CD4-positive, alpha-beta T cell treated with Interleukin-17A for 4 hours (primary cell): ENCODE results near the gene IBA57.
A peak's percentile ranks its signal among the peaks of the same experiment; 100 is the strongest.

Experiments
- DNase-seq: peaks from one replicate; pipeline ENCODE4 v3.0.0-alpha.2; 2020; ENCODE audit warnings: mixed read lengths

IBA57 gene

GRCh38 chr1:228165372-228166169, at the start of gene IBA57:
TSS of gene IBA57 (plus strand) at chr1:228165804. CDS start at chr1:228165817, 13 bp downstream.
- DNase-seq, result peak; percentile 100

- no peak for DNase-seq
Measured at GRCh38 chr1:228117335-228117734, 48.3 kb upstream of the IBA57 start.

- no peak for DNase-seq
Measured at GRCh38 chr1:228118040-228118439, 47.6 kb upstream of the IBA57 start.

DNA sequence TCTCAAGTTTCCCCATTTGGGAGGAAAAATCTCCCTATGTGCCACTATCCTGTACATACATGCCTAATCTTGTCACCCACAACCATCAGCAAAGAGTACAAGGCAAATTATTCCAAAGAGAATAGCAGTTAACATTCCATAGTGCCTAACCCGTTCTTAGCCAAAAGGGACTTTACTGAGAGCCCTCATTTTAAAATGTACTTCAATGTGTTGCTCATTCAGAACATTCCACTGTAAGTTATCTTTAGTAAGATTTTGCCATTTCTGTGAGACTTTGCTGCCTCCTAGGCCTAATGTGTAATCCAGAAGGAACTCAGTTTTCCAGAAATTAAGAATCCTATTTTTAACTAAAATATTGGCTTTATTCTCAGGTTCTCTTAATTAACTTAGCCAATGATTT, 45.3 kb upstream of the IBA57 start:
- DNase-seq, result no peak

GRCh38 chr1:228120857-228121489, 44.6 kb upstream of the IBA57 start:
- DNase-seq, result no peak

DNA sequence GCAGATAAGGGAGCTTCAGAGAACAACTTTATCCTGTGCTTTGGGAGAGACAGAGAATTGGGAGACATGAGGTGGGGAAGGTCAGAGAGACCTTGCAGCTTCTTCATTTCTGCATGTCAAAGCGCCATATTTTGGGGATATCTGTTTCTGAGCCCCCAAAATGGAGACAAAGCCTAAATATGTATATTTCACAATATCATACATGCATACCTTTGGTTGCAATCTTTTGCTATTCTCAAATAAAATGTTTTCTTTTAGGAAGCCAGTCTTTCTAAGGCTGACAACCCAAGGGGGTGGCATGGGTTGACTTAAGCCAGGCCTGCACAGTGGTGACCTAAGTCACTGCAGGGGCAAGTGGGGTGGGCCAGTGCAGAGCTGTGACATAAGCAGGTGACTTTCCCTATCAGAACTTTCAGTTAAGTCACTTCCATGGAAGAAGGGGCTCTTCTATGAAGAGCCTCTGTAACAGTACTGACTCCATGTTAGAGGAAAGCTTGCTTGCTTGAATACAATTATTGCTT, 42.6 kb upstream of the IBA57 start:
- no peak for DNase-seq

- DNase-seq, result no peak
Measured at GRCh38 chr1:228123505-228123904, 42.1 kb upstream of the IBA57 start.

DNA sequence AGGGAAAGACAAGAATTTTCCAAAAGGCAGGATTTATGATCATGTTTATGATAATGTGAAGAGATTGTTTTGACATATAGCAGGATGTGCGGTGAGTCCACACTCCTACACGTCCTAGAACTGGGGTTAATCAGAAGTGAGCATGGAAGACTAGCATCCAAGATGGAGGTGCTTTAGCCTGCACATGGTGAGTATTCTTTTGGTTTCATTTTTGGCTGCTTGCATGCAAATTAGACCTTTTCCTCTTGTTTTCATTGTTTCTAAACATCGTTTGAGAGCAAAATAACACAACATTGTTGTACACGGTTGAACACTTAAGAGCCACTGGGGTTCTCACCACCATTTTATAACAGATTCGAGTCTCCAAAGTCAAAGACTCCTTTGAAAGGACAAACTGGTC, 40.4 kb upstream of the IBA57 start:
- DNase-seq, result no peak

- DNase-seq, result no peak
Measured at GRCh38 chr1:228131766-228132165, 33.8 kb upstream of the IBA57 start.

DNA sequence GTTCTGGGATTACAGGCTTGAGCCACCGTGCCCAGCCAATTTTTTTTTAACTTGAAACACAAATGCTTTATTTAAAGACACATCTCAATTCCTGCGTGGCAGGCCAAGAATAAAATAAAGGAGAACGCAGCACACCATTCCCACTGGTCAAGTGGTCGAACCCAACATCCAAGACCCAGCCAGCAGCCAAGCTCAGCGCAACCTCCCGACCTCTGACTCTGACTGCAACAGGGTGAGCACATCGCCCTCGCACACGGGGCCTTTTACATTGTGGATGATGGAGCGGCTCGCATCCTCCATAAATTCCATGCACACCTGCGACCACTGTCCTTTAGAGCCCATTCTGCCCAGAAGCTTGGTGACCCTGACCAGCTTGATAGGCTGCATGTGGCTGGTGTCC, 31.0 kb upstream of the IBA57 start:
- DNase-seq, result no peak

- no peak for DNase-seq
Measured at GRCh38 chr1:228136901-228137300, 28.7 kb upstream of the IBA57 start.

DNA sequence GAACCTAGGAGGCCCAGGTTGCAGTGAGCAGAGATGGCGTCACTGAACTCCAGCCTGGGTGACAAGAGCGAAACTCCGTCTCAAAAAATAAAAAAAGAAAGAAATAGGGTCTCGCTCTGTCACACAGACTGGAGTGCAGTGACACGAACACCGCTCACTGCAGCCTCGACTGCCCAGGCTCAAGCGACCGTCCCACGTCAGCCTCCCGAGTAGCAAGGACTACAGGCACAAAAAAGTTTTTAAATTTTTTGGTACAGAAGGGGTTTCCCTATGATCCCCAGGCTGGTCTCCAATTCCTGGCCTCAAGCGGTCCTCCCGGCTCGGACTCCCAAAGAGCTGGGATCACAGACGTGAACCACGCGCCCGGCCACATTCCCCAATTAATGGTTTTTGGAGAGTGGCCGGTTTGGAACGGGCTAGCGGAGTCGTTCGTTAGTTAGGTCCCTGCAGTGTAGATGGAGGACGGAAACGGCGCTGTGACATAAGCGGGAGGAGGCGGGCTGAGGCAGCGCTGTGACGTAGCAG, 26.1 kb upstream of the IBA57 start:
- DNase-seq, result no peak

DNA sequence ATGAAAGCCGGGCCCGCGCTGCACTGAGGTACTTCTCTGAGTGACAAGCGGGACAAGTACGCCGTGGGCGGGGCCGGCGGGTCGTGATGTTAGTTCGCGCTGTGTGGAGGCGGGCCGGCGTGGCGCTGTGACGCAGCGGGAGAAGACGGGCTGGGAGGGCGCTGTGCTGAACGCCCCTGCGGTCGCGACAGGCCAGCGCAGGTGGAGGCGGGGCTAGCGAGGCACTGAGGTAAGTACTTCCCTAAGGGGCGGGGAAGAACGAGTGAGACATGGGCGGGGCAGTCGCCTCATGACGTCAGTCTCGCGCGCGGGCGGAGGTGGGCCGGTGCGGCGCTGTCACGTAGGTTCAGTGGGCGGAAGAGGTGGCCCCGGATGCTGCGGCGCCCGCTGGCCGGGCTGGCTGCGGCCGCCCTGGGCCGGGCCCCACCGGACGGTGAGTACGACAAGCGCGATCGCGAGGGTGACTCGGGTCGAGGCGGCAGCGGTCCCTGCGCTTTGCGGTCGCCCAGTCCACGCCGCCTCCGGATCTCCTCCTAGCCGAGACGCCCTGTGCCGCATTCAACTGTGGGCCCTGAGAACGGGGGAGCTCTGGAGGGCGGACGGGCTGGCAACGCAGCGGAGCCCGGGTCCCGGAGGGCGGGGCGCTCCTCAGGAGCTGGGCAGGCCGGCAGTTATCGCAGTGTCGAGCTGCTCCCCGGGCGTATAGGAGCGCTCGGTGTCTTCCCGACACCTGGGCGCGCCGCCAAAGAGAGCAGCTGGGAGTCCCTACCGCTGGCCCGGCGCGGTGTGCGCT, 25.5 kb upstream of the IBA57 start, which contains the start of gene GUK1:
Gene GUK1 (plus strand): TSS at position 349 of the 793 bp plus-strand sequence. CDS start 24 bp downstream, at position 373.
- peak; percentile 100 for DNase-seq

- no peak for DNase-seq
Measured at GRCh38 chr1:228140724-228141225, 24.8 kb upstream of the IBA57 start.

GRCh38 chr1:228141226-228142044, 24.2 kb upstream of the IBA57 start:
- DNase-seq, result peak; percentile 32

GRCh38 chr1:228142155-228142691, 23.4 kb upstream of the IBA57 start:
- no peak for DNase-seq

DNA sequence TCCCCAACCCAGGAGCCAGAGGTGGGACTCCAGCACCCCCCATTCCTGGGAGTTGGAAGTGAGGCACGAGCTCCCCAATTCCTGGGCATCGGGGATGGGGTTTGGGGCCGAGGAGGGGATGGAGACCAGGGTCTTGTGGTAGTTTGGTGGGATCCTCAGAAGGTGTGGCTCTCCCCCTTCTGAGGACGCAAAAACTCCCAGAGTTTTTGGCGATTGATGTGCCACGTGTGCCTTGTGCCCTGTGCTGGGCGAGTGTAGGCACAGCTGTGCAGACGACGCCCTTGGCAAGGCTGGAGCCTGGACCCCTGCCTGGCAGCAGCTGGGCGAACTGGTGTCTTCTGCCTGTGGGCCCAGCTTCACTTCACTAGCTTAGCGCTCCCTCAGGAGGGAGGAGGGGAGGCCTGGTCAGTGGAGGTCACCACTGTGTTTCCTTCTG, 22.9 kb upstream of the IBA57 start:
- DNase-seq, result no peak

- no peak for DNase-seq
Measured at GRCh38 chr1:228143480-228144192, 22.0 kb upstream of the IBA57 start.

- no peak for DNase-seq
Measured at GRCh38 chr1:228144193-228144992, 21.2 kb upstream of the IBA57 start.

DNA sequence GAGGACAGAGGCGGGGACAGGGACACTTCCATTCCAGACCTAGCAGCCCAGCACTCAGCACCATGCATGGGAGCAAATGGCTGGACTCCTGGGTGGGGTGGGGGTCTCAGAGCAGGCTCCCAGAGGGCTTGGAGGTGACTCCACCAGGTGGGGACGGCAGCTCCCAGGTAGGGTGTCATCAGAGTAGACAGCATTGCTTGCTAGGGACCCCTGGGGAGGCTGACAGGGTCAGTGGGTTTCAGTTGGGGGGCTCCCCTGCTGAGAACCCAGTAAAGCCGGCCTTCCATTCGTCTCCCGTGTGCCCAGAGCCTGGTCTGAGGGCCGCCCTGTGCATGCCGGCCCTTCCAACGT, 20.6 kb upstream of the IBA57 start:
- DNase-seq, result no peak
